Neural progenitor cell (in vitro differentiated cells): Measurements from ENCODE around the gene UQCR11.

Source experiments
- CTCF ChIP-seq: fragments of 200-600 bp; sonication (generic); IDR thresholded peaks from 2 replicates; pipeline ENCODE4 v1.5.1; 2017; ENCODE audit warnings: antibody characterized with exemption, mild to moderate bottlenecking
- EZH2 ChIP-seq: fragments of 200-600 bp; sonication (generic); IDR thresholded peaks from 2 replicates; pipeline ENCODE4 v1.6.1; 2017; ENCODE audit warnings: antibody characterized with exemption, mild to moderate bottlenecking, moderate library complexity
- EZH2phosphoT487 ChIP-seq: fragments of 200-600 bp; sonication (generic); IDR thresholded peaks from 2 replicates; pipeline ENCODE4 v1.6.1; 2017; ENCODE audit warnings: antibody characterized with exemption

- TF ChIP-seq CTCF (no peak), EZH2 (no peak), EZH2phosphoT487 (no peak)
These were observed 17.3 kb upstream of the UQCR11 start for GRCh38 chr19:1622541-1622940.
